IPS-20b (cell line): ENCODE data around the gene CACNA1C.

Experiments
- H3K27ac ChIP-seq: one replicate; pipeline ENCODE4 v1.5.1; 2013; ENCODE audit warnings: low read length
- H3K27me3 ChIP-seq: 2 replicates; pipeline ENCODE4 v1.6.1; 2013; ENCODE audit warnings: mild to moderate bottlenecking, low read length, inconsistent platforms; ENCODE audit not compliant: insufficient read depth
- H3K36me3 ChIP-seq: 2 replicates; pipeline ENCODE4 v1.6.1; 2013; ENCODE audit warnings: low read depth, mild to moderate bottlenecking, inconsistent platforms, low read length, moderate library complexity; ENCODE audit not compliant: insufficient read depth
- H3K4me1 ChIP-seq: 2 replicates; pipeline ENCODE4 v1.6.1; 2013; ENCODE audit warnings: mild to moderate bottlenecking, control low read depth, inconsistent platforms, low read length, moderate library complexity; ENCODE audit not compliant: insufficient read depth
- H3K4me3 ChIP-seq: 2 replicates; pipeline ENCODE4 v1.5.1; 2013; ENCODE audit warnings: mild to moderate bottlenecking, low read length, inconsistent platforms
- H3K9ac ChIP-seq: 2 replicates; pipeline ENCODE4 v1.6.1; 2013; ENCODE audit warnings: low read depth, mild to moderate bottlenecking, inconsistent platforms, low read length, moderate library complexity
- H3K9me3 ChIP-seq: 2 replicates; pipeline ENCODE4 v1.6.1; 2013; ENCODE audit warnings: mild to moderate bottlenecking, low read depth, low read length, inconsistent platforms; ENCODE audit not compliant: insufficient read depth

CACNA1C gene

DNA sequence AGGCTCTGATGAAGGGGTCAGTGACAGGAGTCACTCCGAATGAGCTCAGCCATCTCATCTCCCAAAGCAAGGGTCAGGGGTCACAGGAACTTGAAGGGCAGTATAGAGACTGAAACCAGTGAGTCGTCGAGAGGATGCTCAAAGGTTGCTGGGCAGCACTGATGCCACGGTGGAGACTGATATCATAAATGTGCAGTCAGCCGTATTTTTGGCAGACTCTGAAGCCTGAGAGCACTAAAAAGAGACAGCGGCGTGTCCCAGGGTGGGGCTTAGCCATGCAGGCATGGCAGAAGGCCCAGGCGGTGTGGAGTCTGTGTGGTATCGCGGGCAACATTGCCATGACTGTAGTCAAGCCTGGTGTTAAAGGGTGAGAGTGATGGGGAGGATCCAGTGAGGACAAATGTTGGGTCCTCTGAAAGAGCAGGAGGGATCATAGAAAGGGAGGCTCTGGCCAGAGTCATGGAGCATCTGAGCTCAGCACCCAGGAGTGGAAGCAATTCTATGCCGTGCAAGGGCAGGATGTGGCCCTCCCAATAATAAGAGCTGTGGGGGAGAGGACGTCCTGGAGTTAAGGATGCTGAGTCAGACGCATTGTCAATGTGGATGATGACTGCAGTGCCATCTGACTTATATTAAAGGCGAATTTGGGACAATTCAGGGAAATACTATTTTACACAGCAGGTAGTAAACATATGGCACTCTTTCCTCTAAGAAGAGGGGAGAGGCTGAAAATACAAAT, 500.8 kb downstream of the CACNA1C start:
- Histone ChIP-seq H3K27ac (no peak overlapping the region), H3K27me3 (no peaks in the 10 kb centered on the region; the same call in 1 of the 2 replicates), H3K9ac (no peak overlapping the region), H3K9me3 (no peaks in the 10 kb centered on the region), H3K36me3 (no peaks in the 10 kb centered on the region), H3K4me1 (0 out of 2 replicates have a peak, but pooled peaks cover 2% of the 10 kb centered on the region), H3K4me3 (no peak overlapping the region)

DNA sequence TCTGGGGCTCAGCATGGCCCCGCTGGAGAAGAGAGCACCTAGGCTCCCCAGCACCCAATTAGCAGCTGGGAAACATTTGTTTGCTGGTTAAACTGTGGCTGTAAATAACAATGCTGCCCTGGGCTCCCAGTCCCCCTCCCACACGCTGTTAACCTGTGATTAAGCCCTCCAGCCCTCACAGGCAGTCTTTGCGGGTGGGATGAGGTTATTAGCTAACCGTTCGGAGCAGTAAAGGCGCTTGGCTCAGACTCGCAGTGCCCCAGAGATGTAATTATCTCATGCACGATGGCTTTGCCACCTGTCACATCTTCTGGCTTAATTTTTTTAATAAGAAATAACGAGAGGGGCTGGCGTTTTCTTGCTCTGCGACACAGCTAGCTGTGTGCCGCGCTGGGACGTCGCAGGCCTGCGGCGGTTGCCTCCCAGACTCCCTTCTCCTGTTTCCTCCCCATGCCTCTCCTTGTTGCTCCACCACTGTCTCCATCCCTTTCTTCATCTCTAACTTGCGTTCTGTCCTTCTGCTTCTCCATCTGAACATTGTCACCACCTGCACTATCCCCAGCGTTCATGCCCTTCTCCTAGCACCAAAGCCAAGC, 502.8 kb downstream of the CACNA1C start:
- H3K9ac ChIP-seq: no peak overlapping the region
- H3K36me3 ChIP-seq: no peaks in the 10 kb centered on the region
- H3K9me3 ChIP-seq: no peaks in the 10 kb centered on the region
- H3K27ac ChIP-seq: no peak overlapping the region
- H3K4me3 ChIP-seq: no peak overlapping the region
- 0 out of 2 replicates have a peak, but pooled peaks cover 2% of the 10 kb centered on the region for H3K4me1 ChIP-seq
- H3K27me3 ChIP-seq: no peaks in the 10 kb centered on the region; the same call in 1 of the 2 replicates

DNA sequence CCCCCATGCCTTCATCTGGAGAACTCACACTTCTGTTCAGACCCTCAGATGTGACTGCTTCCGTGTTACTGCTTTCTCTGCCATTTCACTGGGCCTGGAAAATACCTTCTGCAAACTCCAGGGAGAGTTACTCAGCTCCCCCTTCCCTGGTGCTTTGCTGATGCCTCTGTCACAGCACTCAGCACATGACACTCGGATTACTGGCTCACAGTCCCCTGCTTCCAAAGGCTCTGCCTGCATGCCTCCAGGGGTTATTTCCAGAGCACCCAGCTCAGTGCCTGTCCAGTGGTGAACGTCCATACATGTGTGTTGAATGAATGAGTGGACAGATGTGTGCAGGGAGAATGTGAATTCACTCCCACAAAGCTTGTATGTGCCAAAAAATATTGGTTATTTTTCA, 504.8 kb downstream of the CACNA1C start:
- Histone ChIP-seq H3K4me1 (0 out of 2 replicates have a peak, but pooled peaks cover 2% of the 10 kb centered on the region), H3K27me3 (no peaks in the 10 kb centered on the region; the same call in 1 of the 2 replicates), H3K4me3 (no peak overlapping the region), H3K27ac (no peak overlapping the region), H3K36me3 (no peaks in the 10 kb centered on the region), H3K9me3 (no peaks in the 10 kb centered on the region), H3K9ac (no peak overlapping the region)

DNA sequence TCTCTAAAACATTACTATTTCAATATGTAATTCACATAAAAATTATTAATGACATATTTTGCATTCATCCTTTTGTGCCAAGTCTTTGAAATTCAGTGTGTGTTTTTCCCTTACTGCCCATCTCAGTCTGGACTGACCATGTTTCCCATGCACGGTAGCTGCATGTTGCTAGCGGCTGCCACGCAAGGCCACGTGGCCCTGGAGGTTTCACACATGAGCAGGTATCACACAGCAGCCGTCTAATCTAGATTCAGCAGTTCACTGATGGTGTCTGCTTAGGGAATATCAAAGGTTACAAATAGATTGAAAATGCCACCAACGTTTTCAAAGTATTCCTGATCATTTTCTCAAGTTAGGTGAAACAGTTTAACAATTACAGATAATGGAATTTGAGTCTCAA, 507.1 kb downstream of the CACNA1C start:
- no peak overlapping the region for H3K27ac ChIP-seq
- H3K27me3 ChIP-seq: no peaks in the 10 kb centered on the region; the same call in 1 of the 2 replicates
- H3K9me3 ChIP-seq: no peaks in the 10 kb centered on the region

GRCh38 chr12:2560356-2560755, 507.6 kb downstream of the CACNA1C start:
- Histone ChIP-seq H3K27me3 (no peaks in the 10 kb centered on the region; the same call in 1 of the 2 replicates), H3K36me3 (no peaks in the 10 kb centered on the region), H3K4me3 (no peak overlapping the region), H3K9ac (no peak overlapping the region), H3K27ac (no peak overlapping the region), H3K9me3 (no peaks in the 10 kb centered on the region), H3K4me1 (0 out of 2 replicates have a peak, but pooled peaks cover 1% of the 10 kb centered on the region)

More for the DNA sequence above, 507.1 kb downstream of the CACNA1C start:
- Histone ChIP-seq H3K4me1 (0 out of 2 replicates have a peak, but pooled peaks cover 2% of the 10 kb centered on the region), H3K9ac (no peak overlapping the region), H3K4me3 (no peak overlapping the region), H3K36me3 (no peaks in the 10 kb centered on the region)

DNA sequence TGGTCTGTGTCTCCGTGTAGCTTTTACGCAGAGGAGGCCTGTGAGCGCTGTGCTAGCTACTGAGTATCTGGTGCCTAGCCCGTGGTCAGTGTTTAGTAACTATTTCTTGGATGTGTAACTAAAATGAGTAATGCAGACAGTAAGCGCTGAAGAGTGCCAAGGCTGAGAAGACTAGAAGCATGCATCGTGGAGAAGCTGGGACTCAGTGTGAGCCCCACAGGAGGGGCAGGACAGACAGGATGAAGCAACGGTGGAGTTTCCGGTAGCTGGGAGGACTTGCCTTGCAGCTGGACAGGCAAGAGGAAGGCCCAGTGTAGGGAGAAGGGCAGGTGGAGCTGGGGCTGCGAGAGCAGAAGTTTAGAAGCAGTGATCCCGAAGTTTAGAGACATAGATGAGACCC, 508.6 kb downstream of the CACNA1C start:
- Histone ChIP-seq H3K4me3 (no peak overlapping the region), H3K36me3 (no peaks in the 10 kb centered on the region), H3K9me3 (no peaks in the 10 kb centered on the region), H3K9ac (no peak overlapping the region), H3K27ac (no peak overlapping the region), H3K4me1 (no peaks in the 10 kb centered on the region), H3K27me3 (no peaks in the 10 kb centered on the region; the same call in 1 of the 2 replicates)

DNA sequence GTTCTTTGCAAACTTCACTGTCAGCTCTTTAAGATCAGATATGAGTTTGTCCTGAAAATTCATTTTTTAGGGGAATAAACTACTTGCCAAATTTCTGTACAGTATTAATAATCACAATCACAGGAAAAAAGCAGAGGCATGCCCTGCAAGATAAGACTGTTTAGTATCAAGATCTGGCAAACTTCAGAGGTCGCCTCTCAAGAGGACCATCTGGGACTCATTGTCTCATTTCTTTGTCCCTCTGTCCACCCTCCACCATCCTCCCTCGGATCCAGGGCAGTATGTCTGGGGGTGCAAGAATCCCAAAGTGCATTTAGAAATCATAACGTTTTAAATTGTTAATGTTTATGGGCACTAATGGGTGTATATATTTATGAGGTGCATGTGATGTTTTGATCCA, 509.6 kb downstream of the CACNA1C start:
- Histone ChIP-seq H3K4me3 (no peak overlapping the region), H3K27ac (no peak overlapping the region), H3K9me3 (no peaks in the 10 kb centered on the region), H3K4me1 (no peaks in the 10 kb centered on the region), H3K36me3 (no peaks in the 10 kb centered on the region), H3K27me3 (no peaks in the 10 kb centered on the region), H3K9ac (no peak overlapping the region)

DNA sequence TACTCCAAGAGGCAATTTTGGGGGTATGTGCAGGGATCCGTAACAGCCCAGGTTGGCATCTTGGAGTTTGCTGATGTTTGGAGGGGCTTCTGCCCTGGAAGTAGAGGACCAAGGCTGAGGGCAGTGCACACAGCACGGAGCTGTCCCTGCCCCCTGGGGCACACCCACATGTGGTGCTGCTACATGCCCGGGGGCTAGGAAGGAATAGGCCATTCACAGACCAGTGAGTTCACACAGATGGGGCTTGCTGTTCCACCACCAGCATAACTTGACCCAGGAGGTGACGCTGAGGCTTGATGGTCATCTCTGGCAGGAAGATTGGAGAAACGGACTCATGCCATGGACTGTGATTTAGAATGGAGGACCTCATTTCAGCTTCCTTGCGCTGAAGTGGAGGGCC, 510.9 kb downstream of the CACNA1C start:
- Histone ChIP-seq H3K9ac (no peak overlapping the region), H3K36me3 (no peaks in the 10 kb centered on the region), H3K27me3 (no peaks in the 10 kb centered on the region), H3K9me3 (no peaks in the 10 kb centered on the region), H3K27ac (no peak overlapping the region), H3K4me3 (no peak overlapping the region), H3K4me1 (no peaks in the 10 kb centered on the region)

- no peak overlapping the region for H3K4me3 ChIP-seq
- no peak overlapping the region for H3K9ac ChIP-seq
- no peaks in the 10 kb centered on the region for H3K4me1 ChIP-seq
- H3K27ac ChIP-seq: no peak overlapping the region
- H3K9me3 ChIP-seq: no peaks in the 10 kb centered on the region
- no peaks in the 10 kb centered on the region for H3K36me3 ChIP-seq
- H3K27me3 ChIP-seq: no peaks in the 10 kb centered on the region; the same call in 1 of the 2 replicates
Measured at GRCh38 chr12:2566161-2566560, 513.4 kb downstream of the CACNA1C start.

- Histone ChIP-seq H3K27me3 (peaks cover 7% of the 10 kb centered on the region; the same call in 1 of the 2 replicates), H3K27ac (no peak overlapping the region)
Measured at GRCh38 chr12:2567711-2568110, 514.9 kb downstream of the CACNA1C start.

DNA sequence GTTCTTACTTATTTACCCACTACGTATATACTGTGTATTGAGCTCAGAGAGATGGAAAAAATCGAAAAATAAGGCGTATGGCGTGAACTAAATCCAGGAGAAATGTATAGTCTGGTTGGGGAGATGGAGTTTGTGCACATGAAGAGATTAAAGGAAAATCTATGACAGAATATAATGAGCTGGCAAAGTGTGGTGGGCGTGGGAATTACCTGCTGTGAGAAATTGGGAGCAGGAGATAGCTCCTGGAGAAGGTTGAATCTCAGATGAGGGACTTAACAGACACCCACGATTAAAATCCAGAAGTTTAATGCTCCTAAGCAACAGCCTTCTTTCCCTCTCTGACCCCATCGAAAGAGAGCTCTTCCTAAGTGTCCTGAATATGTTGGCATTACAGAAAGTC, 517.8 kb downstream of the CACNA1C start:
- Histone ChIP-seq H3K9me3 (no peaks in the 10 kb centered on the region), H3K27me3 (peaks cover 11% of the 10 kb centered on the region; the same call in 1 of the 2 replicates), H3K4me3 (no peak overlapping the region), H3K4me1 (no peaks in the 10 kb centered on the region), H3K27ac (no peak overlapping the region), H3K36me3 (no peaks in the 10 kb centered on the region), H3K9ac (no peak overlapping the region)

More at GRCh38 chr12:2567711-2568110, 514.9 kb downstream of the CACNA1C start:
- Histone ChIP-seq H3K9ac (no peak overlapping the region), H3K36me3 (no peaks in the 10 kb centered on the region), H3K9me3 (no peaks in the 10 kb centered on the region), H3K4me1 (no peaks in the 10 kb centered on the region), H3K4me3 (no peak overlapping the region)
